AG04449 (cell line): ENCODE data around the gene RARG.

Source experiments
- CTCF ChIA-PET: fragments of 350-600 bp; formaldehyde crosslinking; extraction: SDS; loops from one replicate; lab custom pipeline; 2021; ENCODE audit warnings: antibody characterized with exemption; lab: Yijun Ruan, JAX
- POLR2A ChIA-PET: fragments of 400-600, 350-600 bp; formaldehyde crosslinking; extraction: SDS; loops from one replicate; lab custom pipeline; 2020; ENCODE audit warnings: antibody characterized with exemption, inconsistent platforms; lab: Yijun Ruan, JAX
- DNase-seq: peaks from one replicate; pipeline ENCODE4 v3.0.0-alpha.2; 2010; ENCODE audit warnings: low read depth, low spot score
- H3K4me3 ChIP-seq: 2 replicates; pipeline ENCODE4 v1.5.1; 2011; ENCODE audit warnings: low read depth, mild to moderate bottlenecking, control low read depth, low read length
- TF ChIP-seq, protein P1 (sequence below): IDR thresholded peaks from one replicate; pipeline ENCODE4 v1.5.1; 2011; ENCODE audit warnings: mild to moderate bottlenecking, moderate library complexity, low read length, control low read depth, inconsistent platforms; ENCODE audit not compliant: insufficient read depth; ENCODE audit errors: missing control alignments

Gene RARG

DNA sequence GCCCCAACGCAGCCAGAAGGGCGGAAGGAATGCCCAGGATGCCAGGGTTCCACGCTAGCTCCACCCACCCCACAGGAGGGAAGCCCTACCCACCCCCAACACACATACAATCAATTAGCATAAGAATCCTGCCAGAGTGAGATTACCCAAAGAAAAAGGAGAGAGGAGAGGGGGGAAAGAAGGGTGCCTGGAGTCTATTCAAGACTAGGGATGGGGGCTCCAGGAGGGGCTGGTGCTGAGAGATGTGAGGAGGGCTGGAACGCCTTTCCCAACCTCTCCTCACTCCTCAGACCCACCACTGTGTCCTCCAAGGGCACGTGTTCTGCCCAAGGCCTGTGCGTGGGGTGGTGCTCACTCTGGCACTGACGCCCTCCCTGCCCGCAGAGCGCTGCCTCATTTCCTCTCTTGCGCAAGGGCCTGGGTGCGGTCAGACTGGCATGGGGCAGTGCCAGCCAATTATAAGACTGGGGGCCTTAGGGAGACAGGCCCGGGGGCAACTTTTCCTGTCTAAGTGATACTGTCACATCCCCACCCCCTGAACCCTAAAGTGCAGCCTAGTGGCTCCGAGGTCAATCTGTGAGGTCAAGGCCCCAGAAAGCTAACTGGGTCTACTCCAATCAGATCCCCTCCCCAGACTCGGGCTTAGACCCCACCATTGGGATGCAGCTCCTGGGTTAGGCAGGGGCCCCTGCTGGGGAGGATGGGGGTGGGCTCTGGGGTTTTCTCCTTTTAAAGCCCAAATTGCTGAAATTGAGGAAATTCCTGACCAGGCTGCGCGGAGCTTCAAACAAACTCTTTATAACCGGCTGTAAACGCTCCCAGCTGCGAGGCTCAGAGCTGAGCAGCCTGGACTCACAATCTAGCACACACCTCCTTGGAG, 14.7 kb downstream of the RARG start:
- DNase-seq: no peak
- POLR2A ChIA-PET: interaction anchor here (1.4 kb wide), 1 partner anchor 104 kb away, joined by 3 read pairs; the partner anchor contains the start of gene AAAS
- TF ChIP-seq, protein P1, sequence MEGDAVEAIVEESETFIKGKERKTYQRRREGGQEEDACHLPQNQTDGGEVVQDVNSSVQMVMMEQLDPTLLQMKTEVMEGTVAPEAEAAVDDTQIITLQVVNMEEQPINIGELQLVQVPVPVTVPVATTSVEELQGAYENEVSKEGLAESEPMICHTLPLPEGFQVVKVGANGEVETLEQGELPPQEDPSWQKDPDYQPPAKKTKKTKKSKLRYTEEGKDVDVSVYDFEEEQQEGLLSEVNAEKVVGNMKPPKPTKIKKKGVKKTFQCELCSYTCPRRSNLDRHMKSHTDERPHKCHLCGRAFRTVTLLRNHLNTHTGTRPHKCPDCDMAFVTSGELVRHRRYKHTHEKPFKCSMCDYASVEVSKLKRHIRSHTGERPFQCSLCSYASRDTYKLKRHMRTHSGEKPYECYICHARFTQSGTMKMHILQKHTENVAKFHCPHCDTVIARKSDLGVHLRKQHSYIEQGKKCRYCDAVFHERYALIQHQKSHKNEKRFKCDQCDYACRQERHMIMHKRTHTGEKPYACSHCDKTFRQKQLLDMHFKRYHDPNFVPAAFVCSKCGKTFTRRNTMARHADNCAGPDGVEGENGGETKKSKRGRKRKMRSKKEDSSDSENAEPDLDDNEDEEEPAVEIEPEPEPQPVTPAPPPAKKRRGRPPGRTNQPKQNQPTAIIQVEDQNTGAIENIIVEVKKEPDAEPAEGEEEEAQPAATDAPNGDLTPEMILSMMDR: no peak
- peak overlapping the region; percentile 95 for H3K4me3 ChIP-seq
- CTCF ChIA-PET: interaction anchor here (1.0 to 24.6 kb wide), 10 partner anchors 8 to 128 kb away, joined by 3 to 659 read pairs (median 9); partner anchors contain the start of genes AAAS, ESPL1, ITGB7 and MYG1

DNA sequence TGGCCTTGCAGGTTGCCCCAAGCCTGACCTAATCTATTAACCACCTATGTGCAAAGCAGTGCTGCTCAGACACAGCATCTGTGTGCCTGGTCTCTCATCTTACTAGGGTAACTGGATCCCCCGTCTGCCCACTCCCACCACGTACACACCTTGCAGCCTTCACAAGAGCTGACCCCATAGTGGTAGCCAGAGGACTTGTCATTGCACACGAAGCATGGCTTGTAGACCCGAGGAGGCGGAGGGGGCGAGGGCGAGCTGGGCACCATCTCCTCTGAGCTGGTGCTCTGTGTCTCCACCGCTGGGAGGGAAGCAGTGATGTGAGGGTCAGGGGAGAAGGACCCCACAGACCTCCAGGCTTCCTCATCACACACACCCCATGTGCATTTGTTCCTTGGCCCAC, 16.5 kb downstream of the RARG start:
- H3K4me3 ChIP-seq: no peak overlapping the region
- TF ChIP-seq, protein P1: no peak
- no peak for DNase-seq
- CTCF ChIA-PET: interaction anchor here (0.8 to 24.6 kb wide), 15 partner anchors 9 to 149 kb away, joined by 3 to 659 read pairs (median 8); partner anchors contain the start of genes AAAS, ESPL1, ITGB7 and MYG1
- POLR2A ChIA-PET: interaction anchor here (0.9 to 1.3 kb wide), 4 partner anchors 80 to 106 kb away, joined by 3 to 4 read pairs (median 4); partner anchors contain the start of genes AAAS and PFDN5

DNA sequence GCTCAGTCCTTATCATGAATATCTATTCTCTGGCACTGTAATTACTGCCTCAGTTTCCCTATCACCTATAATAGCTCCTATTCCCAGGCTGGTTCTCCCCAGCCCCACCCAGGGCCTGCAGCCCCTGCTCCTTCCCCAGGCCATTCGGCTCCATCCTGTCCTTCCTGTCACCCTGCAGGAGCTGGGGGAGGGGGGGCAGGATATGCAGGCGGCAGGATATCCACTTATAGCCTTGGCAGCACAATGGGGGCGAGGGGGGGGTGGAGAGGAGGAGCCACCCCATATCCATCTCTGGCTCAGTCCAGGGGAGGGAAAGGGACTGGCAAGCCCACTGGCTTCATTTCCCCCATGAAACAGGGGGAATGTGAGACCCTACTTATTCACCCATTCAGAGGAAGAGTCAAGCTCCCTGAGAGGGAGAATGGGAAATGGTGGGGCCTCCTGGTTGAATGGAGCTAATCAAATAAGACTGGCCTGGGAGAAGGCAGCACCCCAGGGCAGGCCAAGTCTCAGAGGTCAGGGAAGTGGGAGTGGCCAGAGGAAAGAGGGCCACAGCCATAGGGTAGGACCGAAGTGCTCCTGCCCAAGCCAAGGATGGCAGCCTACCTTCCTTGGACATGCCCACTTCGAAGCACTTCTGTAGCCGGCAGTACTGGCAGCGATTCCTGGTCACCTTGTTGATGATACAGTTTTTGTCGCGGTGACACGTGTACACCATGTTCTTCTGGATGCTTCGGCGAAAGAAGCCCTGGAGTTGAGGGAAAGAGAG, 17.1 kb downstream of the RARG start:
- ChIA-PET POLR2A (interaction anchor here (1.3 kb wide), 1 partner anchor 106 kb away, joined by 4 read pairs; the partner anchor contains the start of gene AAAS), CTCF (interaction anchor here (0.9 to 24.6 kb wide), 23 partner anchors 10 to 206 kb away, joined by 3 to 659 read pairs (median 8); partner anchors contain the start of genes AAAS, ESPL1, MYG1 and PFDN5)
- no peak for DNase-seq
- H3K4me3 ChIP-seq: no peak overlapping the region
- TF ChIP-seq, protein P1: no peak

DNA sequence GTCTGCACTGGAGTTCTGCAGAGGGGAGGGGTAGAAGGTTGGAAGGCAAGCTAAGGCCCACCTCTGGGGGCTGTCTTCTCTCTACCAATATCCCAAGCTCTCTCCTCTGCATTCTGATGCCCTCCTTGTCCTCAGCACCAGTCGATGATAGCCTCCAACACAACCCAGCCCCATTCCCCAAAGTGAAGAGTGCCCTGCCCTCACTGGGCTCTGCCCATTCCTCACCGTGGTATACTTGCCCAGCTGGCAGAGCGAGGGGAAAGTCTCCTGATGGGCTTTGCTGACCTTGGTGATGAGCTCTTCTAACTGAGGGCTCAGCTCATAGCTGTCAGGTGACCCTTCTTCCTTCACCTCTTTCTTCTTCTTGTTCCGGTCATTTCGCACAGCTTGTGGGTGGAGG, 17.8 kb downstream of the RARG start:
- no peak overlapping the region for H3K4me3 ChIP-seq
- ChIA-PET POLR2A (interaction anchor here (1.3 kb wide), 1 partner anchor 107 kb away, joined by 4 read pairs; the partner anchor contains the start of gene AAAS), CTCF (interaction anchor here (0.9 to 24.6 kb wide), 31 partner anchors 9 to 294 kb away, joined by 3 to 659 read pairs (median 7); partner anchors contain the start of genes AAAS, ESPL1, MYG1 and PFDN5)

DNA sequence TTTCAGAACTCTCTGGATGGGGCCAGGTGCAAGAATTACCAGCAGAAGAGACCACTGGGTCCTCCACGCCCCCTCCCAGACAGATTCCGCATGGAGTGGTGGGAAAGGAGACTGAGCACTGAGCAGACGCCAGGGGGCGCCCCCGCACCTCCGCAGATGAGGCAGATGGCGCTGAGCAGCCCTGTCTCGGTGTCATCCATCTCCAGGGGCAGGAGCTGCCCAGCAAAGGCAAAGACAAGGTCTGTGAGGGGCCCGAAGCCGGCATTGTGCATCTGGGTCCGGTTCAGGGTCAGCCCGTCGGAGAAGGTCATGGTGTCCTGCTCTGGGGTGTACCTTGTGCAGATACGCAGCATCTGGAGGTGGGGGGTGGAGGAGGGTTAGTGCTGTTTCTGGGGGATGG, 18.7 kb downstream of the RARG start:
- no peak for DNase-seq
- TF ChIP-seq, protein P1: peak; percentile 98
- H3K4me3 ChIP-seq: no peak overlapping the region
- ChIA-PET POLR2A (interaction anchor here (0.7 kb wide), 1 partner anchor 82 kb away, joined by 4 read pairs; the partner anchor contains the start of gene PFDN5), CTCF (interaction anchor here (0.6 to 24.6 kb wide), 38 partner anchors 8 to 305 kb away, joined by 3 to 659 read pairs (median 6); partner anchors contain the start of genes AAAS, ESPL1, MYG1 and PFDN5)

More for the DNA sequence above, 17.8 kb downstream of the RARG start:
- TF ChIP-seq, protein P1: no peak
- DNase-seq: no peak
